ENCODE measurements around the gene HIBADH.

Gene HIBADH

DNA sequence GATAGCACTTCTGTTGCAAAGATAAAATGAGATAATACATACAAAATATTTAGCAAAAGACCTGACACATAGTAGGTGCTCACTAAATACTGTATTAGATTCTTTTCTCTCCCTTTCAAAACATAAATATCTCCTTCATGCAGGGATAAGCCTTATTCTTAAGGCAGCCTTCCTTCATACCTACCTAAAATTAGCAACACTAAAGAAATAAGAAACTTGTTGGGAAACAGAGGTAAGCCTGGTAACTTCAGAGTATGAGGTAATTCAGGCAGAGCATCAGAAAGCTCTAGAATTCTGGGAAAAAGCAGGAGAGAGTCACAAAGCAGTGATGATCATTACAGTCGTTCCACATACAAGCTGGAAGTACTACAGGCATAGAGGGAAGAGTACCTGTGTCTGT is 15.2 kb downstream of the HIBADH start:
- Histone ChIP-seq H3K27ac (ENCODE audit: low read length, poor library complexity, severe bottlenecking) (no peak overlapping the region), H3K4me2 (ENCODE audit: low read length, poor library complexity, severe bottlenecking) (no peak overlapping the region), H4K8ac (ENCODE audit: low read length) (no peak overlapping the region), H2AK5ac (ENCODE audit: low read length, severe bottlenecking) (no peak overlapping the region), H2BK120ac (ENCODE audit: low read depth, low read length) (no peak overlapping the region), H2BK5ac (ENCODE audit: low read depth, low read length, poor library complexity, severe bottlenecking) (no peak overlapping the region), H3K9ac (ENCODE audit: low read length) (no peak overlapping the region), H3K79me1 (replicated peaks; ENCODE audit: low read length, poor library complexity, severe bottlenecking) (peaks cover 5% of the 10 kb centered on the region), H2BK12ac (ENCODE audit: low read length in 2 of 2) (no peak overlapping the region), H2AFZ (ENCODE audit: low read depth, low read length) (no peak overlapping the region), H2BK15ac (ENCODE audit: low read depth, poor library complexity, severe bottlenecking) (no peak overlapping the region), H3K4ac (ENCODE audit: low read depth in 1 of 2, low read length in 2 of 2) (no peak overlapping the region), H3K36me3 (ENCODE audit: control insufficient read depth in 1 of 2, insufficient read depth in 2 of 2, low read depth in 1 of 2, low read length in 2 of 2) (peaks cover 0 to 45% of the 10 kb centered on the region in 2 experiments), H4K91ac (ENCODE audit: low read length) (no peak overlapping the region), H3K4me3 (ENCODE audit: insufficient read depth in 1 of 2, low read depth in 1 of 2, low read length in 2 of 2) (no peak overlapping the region), H3K4me1 (ENCODE audit: control insufficient read depth, insufficient read depth, low read depth, low read length) (peaks cover 2% of the 10 kb centered on the region), H3K9me3 (ENCODE audit: control insufficient read depth, low read length) (no peaks in the 10 kb centered on the region), H3K23ac (ENCODE audit: low read length in 2 of 2) (no peak overlapping the region), H3K14ac (ENCODE audit: low read length in 2 of 2) (no peak overlapping the region), H3K18ac (ENCODE audit: low read depth in 1 of 2, low read length in 2 of 2) (no peak overlapping the region), H3K27me3 (ENCODE audit: control insufficient read depth in 1 of 2, insufficient read depth in 1 of 2, low read length in 2 of 2) (no peaks in the 10 kb centered on the region)
- peak; percentile 19 for DNase-seq
- WGBS: 100% methylated on average over 1 of the region's 1 CpG

DNA sequence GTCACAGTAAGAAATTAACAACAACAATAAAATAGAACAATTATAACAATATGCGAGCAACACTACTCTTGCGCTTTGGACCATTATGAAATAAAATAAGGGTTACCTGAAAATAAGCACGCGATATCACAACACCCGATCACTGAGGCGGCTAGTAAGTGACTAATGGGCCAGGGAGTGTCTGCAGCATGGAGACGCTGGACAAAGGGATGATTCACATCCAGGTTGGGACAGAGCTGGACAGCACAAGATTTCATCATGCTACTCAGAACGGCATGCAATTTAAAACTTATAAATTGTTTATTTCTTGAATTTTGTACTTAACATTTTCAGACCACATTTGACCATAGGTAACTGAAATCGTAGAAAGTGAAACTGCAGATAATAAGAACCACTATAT is 15.6 kb downstream of the HIBADH start:
- H3K4me1 ChIP-seq (ENCODE audit: control insufficient read depth, insufficient read depth, low read depth, low read length): peaks cover 2% of the 10 kb centered on the region
- H2AFZ ChIP-seq (ENCODE audit: low read depth, low read length): no peak overlapping the region
- no peak overlapping the region for H3K23ac ChIP-seq (ENCODE audit: low read length in 2 of 2)
- H4K8ac ChIP-seq (ENCODE audit: low read length): no peak overlapping the region
- H3K36me3 ChIP-seq (ENCODE audit: control insufficient read depth in 1 of 2, insufficient read depth in 2 of 2, low read depth in 1 of 2, low read length in 2 of 2): peaks cover 0 to 41% of the 10 kb centered on the region in 2 experiments
- H4K91ac ChIP-seq (ENCODE audit: low read length): no peak overlapping the region
- H3K14ac ChIP-seq (ENCODE audit: low read length in 2 of 2): no peak overlapping the region
- no peak overlapping the region for H3K18ac ChIP-seq (ENCODE audit: low read depth in 1 of 2, low read length in 2 of 2)
- no peak overlapping the region for H2BK120ac ChIP-seq (ENCODE audit: low read depth, low read length)
- no peak overlapping the region for H3K4ac ChIP-seq (ENCODE audit: low read depth in 1 of 2, low read length in 2 of 2)
- H2BK15ac ChIP-seq (ENCODE audit: low read depth, poor library complexity, severe bottlenecking): no peak overlapping the region
- peak overlapping the region; percentile 16 for H3K4me2 ChIP-seq (ENCODE audit: low read length, poor library complexity, severe bottlenecking)
- H3K4me3 ChIP-seq (ENCODE audit: insufficient read depth in 1 of 2, low read depth in 1 of 2, low read length in 2 of 2): no peak overlapping the region
- H3K9ac ChIP-seq (ENCODE audit: low read length): no peak overlapping the region
- DNase-seq: peak; percentile 80
- H2AK5ac ChIP-seq (ENCODE audit: low read length, severe bottlenecking): no peak overlapping the region
- 86% methylated on average over 7 of the region's 9 CpGs for WGBS
- H3K9me3 ChIP-seq (ENCODE audit: control insufficient read depth, low read length): no peaks in the 10 kb centered on the region
- no peak overlapping the region for H2BK12ac ChIP-seq (ENCODE audit: low read length in 2 of 2)
- H3K27me3 ChIP-seq (ENCODE audit: control insufficient read depth in 1 of 2, insufficient read depth in 1 of 2, low read length in 2 of 2): no peaks in the 10 kb centered on the region
- peaks cover 5% of the 10 kb centered on the region for H3K79me1 ChIP-seq (replicated peaks; ENCODE audit: low read length, poor library complexity, severe bottlenecking)
- no peak overlapping the region for H2BK5ac ChIP-seq (ENCODE audit: low read depth, low read length, poor library complexity, severe bottlenecking)
- H3K27ac ChIP-seq (ENCODE audit: low read length, poor library complexity, severe bottlenecking): no peak overlapping the region

DNA sequence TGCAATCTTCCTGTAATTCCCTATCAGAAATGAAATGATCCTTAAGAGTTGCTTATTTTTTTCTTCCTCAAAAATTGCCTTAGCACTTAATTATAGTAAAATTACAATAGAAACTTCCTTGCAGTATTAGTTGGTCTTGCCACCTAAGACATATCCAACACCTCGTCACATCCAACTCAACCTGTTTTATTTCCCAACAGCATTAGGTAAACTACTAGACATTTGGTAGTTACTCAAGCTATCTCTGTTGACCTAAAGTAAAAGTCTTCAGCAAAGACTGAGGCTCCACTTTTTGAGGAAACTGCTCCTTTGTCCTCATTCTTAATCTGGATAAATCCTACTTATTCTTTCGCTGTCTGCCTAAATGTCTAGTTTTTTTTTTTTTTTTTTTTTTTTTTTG is 20.4 kb downstream of the HIBADH start:
- no peak overlapping the region for H4K91ac ChIP-seq (ENCODE audit: low read length)
- no peak overlapping the region for H2BK15ac ChIP-seq (ENCODE audit: low read depth, poor library complexity, severe bottlenecking)
- WGBS: 96% methylated on average over 2 of the region's 2 CpGs
- no peak overlapping the region for H2AK5ac ChIP-seq (ENCODE audit: low read length, severe bottlenecking)
- no peak overlapping the region for H3K14ac ChIP-seq (ENCODE audit: low read length in 2 of 2)
- no peak overlapping the region for H3K4ac ChIP-seq (ENCODE audit: low read depth in 1 of 2, low read length in 2 of 2)
- H3K4me2 ChIP-seq (ENCODE audit: low read length, poor library complexity, severe bottlenecking): no peak overlapping the region
- no peaks in the 10 kb centered on the region for H3K27me3 ChIP-seq (ENCODE audit: control insufficient read depth in 1 of 2, insufficient read depth in 1 of 2, low read length in 2 of 2)
- H3K23ac ChIP-seq (ENCODE audit: low read length in 2 of 2): no peak overlapping the region
- peak overlapping the region; percentile 61 for H3K27ac ChIP-seq (ENCODE audit: low read length, poor library complexity, severe bottlenecking)
- no peaks in the 10 kb centered on the region for H3K9me3 ChIP-seq (ENCODE audit: control insufficient read depth, low read length)
- peaks cover 3 to 17% of the 10 kb centered on the region in 2 experiments for H3K36me3 ChIP-seq (ENCODE audit: control insufficient read depth in 1 of 2, insufficient read depth in 2 of 2, low read depth in 1 of 2, low read length in 2 of 2)
- peaks cover 2% of the 10 kb centered on the region for H3K4me1 ChIP-seq (ENCODE audit: control insufficient read depth, insufficient read depth, low read depth, low read length)
- H2BK12ac ChIP-seq (ENCODE audit: low read length in 2 of 2): no peak overlapping the region
- H3K9ac ChIP-seq (ENCODE audit: low read length): no peak overlapping the region
- H4K8ac ChIP-seq (ENCODE audit: low read length): no peak overlapping the region
- H3K4me3 ChIP-seq (ENCODE audit: insufficient read depth in 1 of 2, low read depth in 1 of 2, low read length in 2 of 2): peak overlapping the region in 1 of 2 experiments; percentile 33
- no peak overlapping the region for H3K18ac ChIP-seq (ENCODE audit: low read depth in 1 of 2, low read length in 2 of 2)
- no peak overlapping the region for H2BK120ac ChIP-seq (ENCODE audit: low read depth, low read length)
- peaks cover 11% of the 10 kb centered on the region for H3K79me1 ChIP-seq (replicated peaks; ENCODE audit: low read length, poor library complexity, severe bottlenecking)
- no peak overlapping the region for H2AFZ ChIP-seq (ENCODE audit: low read depth, low read length)
- H2BK5ac ChIP-seq (ENCODE audit: low read depth, low read length, poor library complexity, severe bottlenecking): no peak overlapping the region
- DNase-seq: no peak

DNA sequence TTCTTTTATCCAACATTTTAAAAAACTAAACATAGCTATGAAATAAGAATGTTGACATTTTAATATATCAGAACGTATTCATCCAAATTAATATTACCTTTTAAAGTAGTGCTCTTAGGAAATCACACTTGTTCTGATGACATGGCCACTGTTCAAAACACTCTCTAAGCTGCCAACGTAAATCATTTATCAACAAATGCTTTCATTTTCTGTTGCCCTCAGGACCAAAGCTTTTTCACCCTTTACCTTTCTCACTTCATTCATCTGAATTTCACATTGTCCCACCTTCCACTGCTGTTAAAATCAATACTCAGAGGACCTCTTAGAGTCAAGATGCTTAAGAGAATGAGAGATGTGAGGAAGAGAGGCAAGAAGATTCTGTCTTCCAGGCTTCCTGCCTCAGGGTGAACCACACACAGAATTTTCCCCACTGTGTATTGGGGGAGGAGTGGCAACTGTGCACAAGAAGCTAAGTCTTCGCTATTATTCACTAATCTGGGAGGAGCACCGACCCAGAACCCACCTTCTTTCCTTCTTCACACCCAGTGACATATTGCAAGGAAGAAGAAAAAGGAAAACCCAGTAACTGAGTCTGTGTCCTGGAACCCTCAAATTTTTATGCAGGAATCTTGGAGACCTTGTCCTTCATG is 21.0 kb downstream of the HIBADH start:
- no peak overlapping the region for H4K91ac ChIP-seq (ENCODE audit: low read length)
- peak overlapping the region; percentile 19 for H3K9ac ChIP-seq (ENCODE audit: low read length)
- H2AFZ ChIP-seq (ENCODE audit: low read depth, low read length): no peak overlapping the region
- peak overlapping the region; percentile 61 for H3K27ac ChIP-seq (ENCODE audit: low read length, poor library complexity, severe bottlenecking)
- H2BK5ac ChIP-seq (ENCODE audit: low read depth, low read length, poor library complexity, severe bottlenecking): no peak overlapping the region
- H3K36me3 ChIP-seq (ENCODE audit: control insufficient read depth in 1 of 2, insufficient read depth in 2 of 2, low read depth in 1 of 2, low read length in 2 of 2): peaks cover 3 to 12% of the 10 kb centered on the region in 2 experiments
- H2BK12ac ChIP-seq (ENCODE audit: low read length in 2 of 2): no peak overlapping the region
- H3K18ac ChIP-seq (ENCODE audit: low read depth in 1 of 2, low read length in 2 of 2): no peak overlapping the region
- no peak overlapping the region for H3K23ac ChIP-seq (ENCODE audit: low read length in 2 of 2)
- no peak overlapping the region for H3K4ac ChIP-seq (ENCODE audit: low read depth in 1 of 2, low read length in 2 of 2)
- peak overlapping the region; percentile 45 for H3K4me2 ChIP-seq (ENCODE audit: low read length, poor library complexity, severe bottlenecking)
- H3K4me1 ChIP-seq (ENCODE audit: control insufficient read depth, insufficient read depth, low read depth, low read length): no peaks in the 10 kb centered on the region
- H2BK15ac ChIP-seq (ENCODE audit: low read depth, poor library complexity, severe bottlenecking): no peak overlapping the region
- H3K27me3 ChIP-seq (ENCODE audit: control insufficient read depth in 1 of 2, insufficient read depth in 1 of 2, low read length in 2 of 2): no peaks in the 10 kb centered on the region
- no peak overlapping the region for H2AK5ac ChIP-seq (ENCODE audit: low read length, severe bottlenecking)
- WGBS: 89% methylated on average over 4 of the region's 4 CpGs
- no peak overlapping the region for H4K8ac ChIP-seq (ENCODE audit: low read length)
- H3K14ac ChIP-seq (ENCODE audit: low read length in 2 of 2): no peak overlapping the region
- DNase-seq: no peak
- H3K79me1 ChIP-seq (replicated peaks; ENCODE audit: low read length, poor library complexity, severe bottlenecking): peaks cover 11% of the 10 kb centered on the region
- no peak overlapping the region for H2BK120ac ChIP-seq (ENCODE audit: low read depth, low read length)
- no peaks in the 10 kb centered on the region for H3K9me3 ChIP-seq (ENCODE audit: control insufficient read depth, low read length)
- H3K4me3 ChIP-seq (ENCODE audit: insufficient read depth in 1 of 2, low read depth in 1 of 2, low read length in 2 of 2): peak overlapping the region in 1 of 2 experiments; percentile 33

All from mesenchymal stem cell (in vitro differentiated cells and primary cell).